Endothelial cell of umbilical vein (primary cell): Measurements from ENCODE around the gene WNT10A.

Source experiments
- EZH2 ChIP-seq: IDR thresholded peaks from 2 replicates; pipeline ENCODE4 v1.6.1; 2012; ENCODE audit warnings: borderline replicate concordance, low read depth, mild to moderate bottlenecking, moderate library complexity, low read length, inconsistent platforms; ENCODE audit not compliant: severe bottlenecking
- POLR2A ChIP-seq: IDR thresholded peaks from 2 replicates; pipeline ENCODE4 v1.6.1; 2012; ENCODE audit warnings: low read depth, mild to moderate bottlenecking, control low read depth, low read length
- POLR2AphosphoS5 ChIP-seq: IDR thresholded peaks from 2 replicates; pipeline ENCODE4 v1.6.1; 2012; ENCODE audit warnings: low read depth, mild to moderate bottlenecking, control low read depth, low read length, moderate library complexity; ENCODE audit not compliant: insufficient read depth
- TF ChIP-seq, protein P1 (sequence below), 2 donors: IDR thresholded peaks; 1 replicate in 1 of 2; 2 replicates in 1 of 2; pipeline ENCODE4 v1.5.1; 2011; ENCODE audit warnings: low read length in 2 of 2, mild to moderate bottlenecking in 2 of 2, moderate library complexity in 2 of 2, control low read depth in 1 of 2, inconsistent platforms in 1 of 2, low read depth in 1 of 2; ENCODE audit not compliant: insufficient read depth in 1 of 2; ENCODE audit errors: extremely low read depth in 1 of 2

DNA sequence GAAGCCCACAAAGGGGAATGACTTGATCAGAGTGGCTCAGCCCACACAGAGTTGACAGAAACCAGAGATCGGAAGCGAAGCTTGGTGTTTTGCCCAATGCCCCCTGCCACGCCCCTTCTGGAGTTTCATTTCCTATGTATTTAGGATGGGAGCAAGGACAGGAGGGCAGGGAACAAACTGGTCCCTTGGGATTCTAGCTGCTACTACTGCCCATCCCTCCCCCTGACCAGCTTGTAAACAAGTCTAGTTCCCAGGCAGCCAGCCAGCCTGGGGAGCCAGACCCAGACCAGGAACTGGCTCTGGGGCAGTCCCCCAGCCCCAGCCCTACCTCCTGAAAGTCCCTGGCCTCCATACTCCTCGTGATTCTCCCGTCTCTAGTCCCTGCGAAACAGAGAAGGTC, 12.8 kb upstream of the WNT10A start:
- TF ChIP-seq, protein P1, sequence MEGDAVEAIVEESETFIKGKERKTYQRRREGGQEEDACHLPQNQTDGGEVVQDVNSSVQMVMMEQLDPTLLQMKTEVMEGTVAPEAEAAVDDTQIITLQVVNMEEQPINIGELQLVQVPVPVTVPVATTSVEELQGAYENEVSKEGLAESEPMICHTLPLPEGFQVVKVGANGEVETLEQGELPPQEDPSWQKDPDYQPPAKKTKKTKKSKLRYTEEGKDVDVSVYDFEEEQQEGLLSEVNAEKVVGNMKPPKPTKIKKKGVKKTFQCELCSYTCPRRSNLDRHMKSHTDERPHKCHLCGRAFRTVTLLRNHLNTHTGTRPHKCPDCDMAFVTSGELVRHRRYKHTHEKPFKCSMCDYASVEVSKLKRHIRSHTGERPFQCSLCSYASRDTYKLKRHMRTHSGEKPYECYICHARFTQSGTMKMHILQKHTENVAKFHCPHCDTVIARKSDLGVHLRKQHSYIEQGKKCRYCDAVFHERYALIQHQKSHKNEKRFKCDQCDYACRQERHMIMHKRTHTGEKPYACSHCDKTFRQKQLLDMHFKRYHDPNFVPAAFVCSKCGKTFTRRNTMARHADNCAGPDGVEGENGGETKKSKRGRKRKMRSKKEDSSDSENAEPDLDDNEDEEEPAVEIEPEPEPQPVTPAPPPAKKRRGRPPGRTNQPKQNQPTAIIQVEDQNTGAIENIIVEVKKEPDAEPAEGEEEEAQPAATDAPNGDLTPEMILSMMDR (IDR thresholded peaks at IDR 0.05; ENCODE audit: extremely low read depth in 1 of 2, insufficient read depth in 1 of 2, low read depth in 1 of 2, low read length in 2 of 2) = no peak
- TF ChIP-seq POLR2AphosphoS5 (no peak), EZH2 (no peak), POLR2A (no peak)
